ENCODE results near the gene MAG. TPM values are rescaled to one million over a fixed set of nuclear protein-coding genes. Genes with fewer than 3 reads are reported as not detected.

MAG gene
- total and polyA plus RNA-seq, 2 of the 13 experiments (the other 11 are each of a cell fraction or from before 2014, with no cell fraction given), result 0.20 to 1.3 TPM

DNA sequence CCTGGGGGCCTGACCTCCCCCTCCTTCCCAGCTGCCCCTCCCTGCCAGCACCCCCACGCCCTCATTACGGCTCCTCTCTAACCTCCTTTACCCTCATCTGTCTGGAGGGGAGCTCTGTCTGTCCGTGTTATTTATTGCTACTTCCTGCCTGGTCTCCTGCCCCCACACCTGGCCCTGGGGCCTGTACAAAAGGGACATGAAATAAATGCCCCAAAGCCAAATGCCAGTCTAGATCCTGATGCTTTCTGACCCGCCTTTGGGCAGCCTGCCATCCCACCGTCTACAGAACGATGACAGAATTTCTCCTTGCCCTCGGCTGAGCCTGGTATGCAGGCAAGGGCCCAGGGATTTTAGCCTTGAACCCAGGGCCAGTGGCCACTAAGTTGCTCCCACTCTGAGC, 21.6 kb downstream of the MAG start:
- Histone ChIP-seq H3K27ac (ENCODE audit: extremely low read length, insufficient read depth, low read length) (no peak overlapping the region), H3K4me2 (ENCODE audit: low read depth, low read length) (no peak overlapping the region), H3K4me3 (replicated peaks in 1 of 3; ENCODE audit: insufficient read depth in 1 of 3, low read depth in 2 of 3, low read length in 3 of 3) (no peak overlapping the region), H3K4me1 (ENCODE audit: insufficient read depth, low read length) (peaks cover 99% of the 10 kb centered on the region), H3K27me3 (ENCODE audit: control insufficient read depth in 1 of 2, insufficient read depth in 2 of 2, low read length in 2 of 2) (no peaks in the 10 kb centered on the region), H3K9me3 (ENCODE audit: low read length) (no peaks in the 10 kb centered on the region), H3K9ac (ENCODE audit: insufficient read depth, low read depth, low read length) (no peak overlapping the region), H2AFZ (ENCODE audit: low read length) (no peak overlapping the region), H3K36me3 (replicated peaks in 1 of 2; ENCODE audit: control insufficient read depth in 1 of 2, insufficient read depth in 2 of 2, low read length in 2 of 2) (no peaks in the 10 kb centered on the region), H3K79me2 (ENCODE audit: insufficient read depth, low read length) (no peaks in the 10 kb centered on the region), H4K20me1 (ENCODE audit: insufficient read depth, low read length) (no peaks in the 10 kb centered on the region)
- ATAC-seq (no peak), DNase-seq (ENCODE audit: low spot score) (no peak), FAIRE-seq (no peak)
- intact Hi-C loops (cut with micrococcal nuclease; ENCODE audit: unreplicated experiment), result no loop called here
- 86% methylated on average over 6 of the region's 7 CpGs for WGBS (ENCODE audit: low lambda C conversion rate)
- ChIA-PET POLR2A (no interaction called here), CTCF (ENCODE audit: low intra/inter-chr PET ratio, low total read pairs) (no interaction called here)
- in situ Hi-C loops (cut with HindIII; ENCODE audit: extremely low pct_ligation_motif_present, low pct_unique_long_range_greater_than_20kb), result no loop called here
- no TSS peak for BruUV-seq (replicated peaks)
- TF ChIP-seq, protein P1, sequence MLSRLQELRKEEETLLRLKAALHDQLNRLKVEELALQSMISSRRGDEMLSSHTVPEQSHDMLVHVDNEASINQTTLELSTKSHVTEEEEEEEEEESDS (CRISPR knock-in tag; IDR thresholded peaks at IDR 0.05; ENCODE audit: borderline replicate concordance), result no peak
- TF ChIP-seq, protein P2, sequence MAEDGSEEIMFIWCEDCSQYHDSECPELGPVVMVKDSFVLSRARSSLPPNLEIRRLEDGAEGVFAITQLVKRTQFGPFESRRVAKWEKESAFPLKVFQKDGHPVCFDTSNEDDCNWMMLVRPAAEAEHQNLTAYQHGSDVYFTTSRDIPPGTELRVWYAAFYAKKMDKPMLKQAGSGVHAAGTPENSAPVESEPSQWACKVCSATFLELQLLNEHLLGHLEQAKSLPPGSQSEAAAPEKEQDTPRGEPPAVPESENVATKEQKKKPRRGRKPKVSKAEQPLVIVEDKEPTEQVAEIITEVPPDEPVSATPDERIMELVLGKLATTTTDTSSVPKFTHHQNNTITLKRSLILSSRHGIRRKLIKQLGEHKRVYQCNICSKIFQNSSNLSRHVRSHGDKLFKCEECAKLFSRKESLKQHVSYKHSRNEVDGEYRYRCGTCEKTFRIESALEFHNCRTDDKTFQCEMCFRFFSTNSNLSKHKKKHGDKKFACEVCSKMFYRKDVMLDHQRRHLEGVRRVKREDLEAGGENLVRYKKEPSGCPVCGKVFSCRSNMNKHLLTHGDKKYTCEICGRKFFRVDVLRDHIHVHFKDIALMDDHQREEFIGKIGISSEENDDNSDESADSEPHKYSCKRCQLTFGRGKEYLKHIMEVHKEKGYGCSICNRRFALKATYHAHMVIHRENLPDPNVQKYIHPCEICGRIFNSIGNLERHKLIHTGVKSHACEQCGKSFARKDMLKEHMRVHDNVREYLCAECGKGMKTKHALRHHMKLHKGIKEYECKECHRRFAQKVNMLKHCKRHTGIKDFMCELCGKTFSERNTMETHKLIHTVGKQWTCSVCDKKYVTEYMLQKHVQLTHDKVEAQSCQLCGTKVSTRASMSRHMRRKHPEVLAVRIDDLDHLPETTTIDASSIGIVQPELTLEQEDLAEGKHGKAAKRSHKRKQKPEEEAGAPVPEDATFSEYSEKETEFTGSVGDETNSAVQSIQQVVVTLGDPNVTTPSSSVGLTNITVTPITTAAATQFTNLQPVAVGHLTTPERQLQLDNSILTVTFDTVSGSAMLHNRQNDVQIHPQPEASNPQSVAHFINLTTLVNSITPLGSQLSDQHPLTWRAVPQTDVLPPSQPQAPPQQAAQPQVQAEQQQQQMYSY (CRISPR knock-in tag; IDR thresholded peaks at IDR 0.05), result no peak
- TF ChIP-seq ZNF720 (CRISPR knock-in tag; IDR thresholded peaks at IDR 0.05) (no peak), TBX3 (IDR thresholded peaks at IDR 0.05; ENCODE audit: borderline replicate concordance) (no peak), ZNF260 (CRISPR knock-in tag; IDR thresholded peaks at IDR 0.05; ENCODE audit: borderline replicate concordance, low read depth) (no peak), NCOA5 (CRISPR knock-in tag; IDR thresholded peaks at IDR 0.05) (no peak), ZFAT (CRISPR knock-in tag; conservative IDR thresholded peaks at IDR 0.05) (no peak), DR1 (CRISPR knock-in tag; IDR thresholded peaks at IDR 0.05) (no peak), BCL6 (CRISPR knock-in tag; IDR thresholded peaks at IDR 0.05) (no peak), TRIM24 (CRISPR knock-in tag; IDR thresholded peaks at IDR 0.05) (no peak), PCBP1 (IDR thresholded peaks at IDR 0.05; ENCODE audit: borderline replicate concordance, low read depth, low read length) (no peak), HES4 (CRISPR knock-in tag; IDR thresholded peaks at IDR 0.05; ENCODE audit: borderline replicate concordance) (no peak)
- TF ChIP-seq, protein P3, sequence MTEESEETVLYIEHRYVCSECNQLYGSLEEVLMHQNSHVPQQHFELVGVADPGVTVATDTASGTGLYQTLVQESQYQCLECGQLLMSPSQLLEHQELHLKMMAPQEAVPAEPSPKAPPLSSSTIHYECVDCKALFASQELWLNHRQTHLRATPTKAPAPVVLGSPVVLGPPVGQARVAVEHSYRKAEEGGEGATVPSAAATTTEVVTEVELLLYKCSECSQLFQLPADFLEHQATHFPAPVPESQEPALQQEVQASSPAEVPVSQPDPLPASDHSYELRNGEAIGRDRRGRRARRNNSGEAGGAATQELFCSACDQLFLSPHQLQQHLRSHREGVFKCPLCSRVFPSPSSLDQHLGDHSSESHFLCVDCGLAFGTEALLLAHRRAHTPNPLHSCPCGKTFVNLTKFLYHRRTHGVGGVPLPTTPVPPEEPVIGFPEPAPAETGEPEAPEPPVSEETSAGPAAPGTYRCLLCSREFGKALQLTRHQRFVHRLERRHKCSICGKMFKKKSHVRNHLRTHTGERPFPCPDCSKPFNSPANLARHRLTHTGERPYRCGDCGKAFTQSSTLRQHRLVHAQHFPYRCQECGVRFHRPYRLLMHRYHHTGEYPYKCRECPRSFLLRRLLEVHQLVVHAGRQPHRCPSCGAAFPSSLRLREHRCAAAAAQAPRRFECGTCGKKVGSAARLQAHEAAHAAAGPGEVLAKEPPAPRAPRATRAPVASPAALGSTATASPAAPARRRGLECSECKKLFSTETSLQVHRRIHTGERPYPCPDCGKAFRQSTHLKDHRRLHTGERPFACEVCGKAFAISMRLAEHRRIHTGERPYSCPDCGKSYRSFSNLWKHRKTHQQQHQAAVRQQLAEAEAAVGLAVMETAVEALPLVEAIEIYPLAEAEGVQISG (CRISPR knock-in tag; IDR thresholded peaks at IDR 0.05), result no peak
- TF ChIP-seq, protein P4, sequence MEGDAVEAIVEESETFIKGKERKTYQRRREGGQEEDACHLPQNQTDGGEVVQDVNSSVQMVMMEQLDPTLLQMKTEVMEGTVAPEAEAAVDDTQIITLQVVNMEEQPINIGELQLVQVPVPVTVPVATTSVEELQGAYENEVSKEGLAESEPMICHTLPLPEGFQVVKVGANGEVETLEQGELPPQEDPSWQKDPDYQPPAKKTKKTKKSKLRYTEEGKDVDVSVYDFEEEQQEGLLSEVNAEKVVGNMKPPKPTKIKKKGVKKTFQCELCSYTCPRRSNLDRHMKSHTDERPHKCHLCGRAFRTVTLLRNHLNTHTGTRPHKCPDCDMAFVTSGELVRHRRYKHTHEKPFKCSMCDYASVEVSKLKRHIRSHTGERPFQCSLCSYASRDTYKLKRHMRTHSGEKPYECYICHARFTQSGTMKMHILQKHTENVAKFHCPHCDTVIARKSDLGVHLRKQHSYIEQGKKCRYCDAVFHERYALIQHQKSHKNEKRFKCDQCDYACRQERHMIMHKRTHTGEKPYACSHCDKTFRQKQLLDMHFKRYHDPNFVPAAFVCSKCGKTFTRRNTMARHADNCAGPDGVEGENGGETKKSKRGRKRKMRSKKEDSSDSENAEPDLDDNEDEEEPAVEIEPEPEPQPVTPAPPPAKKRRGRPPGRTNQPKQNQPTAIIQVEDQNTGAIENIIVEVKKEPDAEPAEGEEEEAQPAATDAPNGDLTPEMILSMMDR (CRISPR knock-in tag; IDR thresholded peaks at IDR 0.05), result no peak
- TF ChIP-seq, protein P5, sequence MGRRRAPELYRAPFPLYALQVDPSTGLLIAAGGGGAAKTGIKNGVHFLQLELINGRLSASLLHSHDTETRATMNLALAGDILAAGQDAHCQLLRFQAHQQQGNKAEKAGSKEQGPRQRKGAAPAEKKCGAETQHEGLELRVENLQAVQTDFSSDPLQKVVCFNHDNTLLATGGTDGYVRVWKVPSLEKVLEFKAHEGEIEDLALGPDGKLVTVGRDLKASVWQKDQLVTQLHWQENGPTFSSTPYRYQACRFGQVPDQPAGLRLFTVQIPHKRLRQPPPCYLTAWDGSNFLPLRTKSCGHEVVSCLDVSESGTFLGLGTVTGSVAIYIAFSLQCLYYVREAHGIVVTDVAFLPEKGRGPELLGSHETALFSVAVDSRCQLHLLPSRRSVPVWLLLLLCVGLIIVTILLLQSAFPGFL (CRISPR knock-in tag; IDR thresholded peaks at IDR 0.05), result no peak
